ENCODE measurements around the gene MEPCE.
"Not testable (repeated sequence)": the region's sequence is repeated elsewhere in the genome, so short reads cannot be mapped to it uniquely, and the experiment has no call there.

The MEPCE gene

GRCh38 chr7:100429637-100430492, at the start of gene MEPCE:
Gene MEPCE (plus strand): TSS chr7:100429831. CDS start chr7:100430019, 188 bp downstream.
- Histone ChIP-seq H3K27ac (peak within 1 kb of the TSS; percentile 100), H3K4me3 (peak within 1 kb of the TSS; percentile 97), H3K9ac (ENCODE audit: insufficient read length) (peak within 1 kb of the TSS; percentile 100), H3K9me3 (ENCODE audit: low read depth, low read length) (peaks cover 2% of the 10 kb centered on the region; the same call in 1 of the 2 replicates), H3K36me3 (ENCODE audit: insufficient read depth, low read length) (peaks cover 39% of the 10 kb centered on the region)
- DNase-seq (ENCODE audit: low read depth, low spot score), result peak; percentile 81
- TF ChIP-seq FOXP2 (optimal IDR thresholded peaks at IDR 0.05; ENCODE audit: control extremely low read depth, extremely low read length, insufficient read depth) (no peak), POLR2AphosphoS5 (IDR thresholded peaks at IDR 0.05; ENCODE audit: borderline replicate concordance, low read depth, low read length) (peak; percentile 54)

GRCh38 chr7:100380196-100380595, 49.4 kb upstream of the MEPCE start:
- Histone ChIP-seq H3K27ac (no peak overlapping the region), H3K36me3 (ENCODE audit: insufficient read depth, low read length) (no peaks in the 10 kb centered on the region), H3K4me3 (no peak overlapping the region), H3K9me3 (ENCODE audit: low read depth, low read length) (no peaks in the 10 kb centered on the region), H3K9ac (ENCODE audit: insufficient read length) (no peak overlapping the region)
- DNase-seq (ENCODE audit: low read depth, low spot score), result no peak
- no peak for TF ChIP-seq FOXP2 (optimal IDR thresholded peaks at IDR 0.05; ENCODE audit: control extremely low read depth, extremely low read length, insufficient read depth)
- no peak for TF ChIP-seq POLR2AphosphoS5 (IDR thresholded peaks at IDR 0.05; ENCODE audit: borderline replicate concordance, low read depth, low read length)
- TF ChIP-seq EZH2 (IDR thresholded peaks at IDR 0.05), result no peak

GRCh38 chr7:100381531-100382233, 47.9 kb upstream of the MEPCE start:
- H3K9me3 ChIP-seq (ENCODE audit: low read depth, low read length); H3K27ac ChIP-seq; H3K4me3 ChIP-seq; H3K36me3 ChIP-seq (ENCODE audit: insufficient read depth, low read length); H3K9ac ChIP-seq (ENCODE audit: insufficient read length); DNase-seq (ENCODE audit: low read depth, low spot score): not testable (repeated sequence)

GRCh38 chr7:100382234-100382853, 47.3 kb upstream of the MEPCE start:
- not testable (repeated sequence) for H3K36me3 ChIP-seq (ENCODE audit: insufficient read depth, low read length); H3K4me3 ChIP-seq; H3K9me3 ChIP-seq (ENCODE audit: low read depth, low read length); DNase-seq (ENCODE audit: low read depth, low spot score); H3K27ac ChIP-seq; H3K9ac ChIP-seq (ENCODE audit: insufficient read length)

GRCh38 chr7:100384628-100385294, 44.9 kb upstream of the MEPCE start:
- no peak for DNase-seq (ENCODE audit: low read depth, low spot score)

GRCh38 chr7:100386940-100387339, 42.7 kb upstream of the MEPCE start:
- H3K9me3 ChIP-seq (ENCODE audit: low read depth, low read length), result no peaks in the 10 kb centered on the region
- DNase-seq (ENCODE audit: low read depth, low spot score), result no peak
- TF ChIP-seq POLR2AphosphoS5 (IDR thresholded peaks at IDR 0.05; ENCODE audit: borderline replicate concordance, low read depth, low read length) (no peak), FOXP2 (optimal IDR thresholded peaks at IDR 0.05; ENCODE audit: control extremely low read depth, extremely low read length, insufficient read depth) (no peak), EZH2 (IDR thresholded peaks at IDR 0.05) (no peak)
- no peak overlapping the region for H3K9ac ChIP-seq (ENCODE audit: insufficient read length)
- no peaks in the 10 kb centered on the region for H3K36me3 ChIP-seq (ENCODE audit: insufficient read depth, low read length)
- no peak overlapping the region; the same call in 1 of the 2 replicates for H3K27ac ChIP-seq
- no peak overlapping the region for H3K4me3 ChIP-seq

More at GRCh38 chr7:100384628-100385294, 44.9 kb upstream of the MEPCE start:
- Histone ChIP-seq H3K9me3 (ENCODE audit: low read depth, low read length) (no peaks in the 10 kb centered on the region), H3K9ac (ENCODE audit: insufficient read length) (no peak overlapping the region), H3K27ac (peak overlapping the region; percentile 2; the same call in 1 of the 2 replicates), H3K36me3 (ENCODE audit: insufficient read depth, low read length) (no peaks in the 10 kb centered on the region), H3K4me3 (no peak overlapping the region)
- TF ChIP-seq EZH2 (IDR thresholded peaks at IDR 0.05), result no peak
- no peak for TF ChIP-seq FOXP2 (optimal IDR thresholded peaks at IDR 0.05; ENCODE audit: control extremely low read depth, extremely low read length, insufficient read depth)
- TF ChIP-seq POLR2AphosphoS5 (IDR thresholded peaks at IDR 0.05; ENCODE audit: borderline replicate concordance, low read depth, low read length), result no peak

GRCh38 chr7:100387695-100388094, 41.9 kb upstream of the MEPCE start:
- no peak for TF ChIP-seq POLR2AphosphoS5 (IDR thresholded peaks at IDR 0.05; ENCODE audit: borderline replicate concordance, low read depth, low read length)
- TF ChIP-seq FOXP2 (optimal IDR thresholded peaks at IDR 0.05; ENCODE audit: control extremely low read depth, extremely low read length, insufficient read depth), result no peak
- no peak for TF ChIP-seq EZH2 (IDR thresholded peaks at IDR 0.05)
- Histone ChIP-seq H3K4me3 (peak overlapping the region; percentile 33), H3K36me3 (ENCODE audit: insufficient read depth, low read length) (no peaks in the 10 kb centered on the region), H3K27ac (peak overlapping the region; percentile 72; the same call in 1 of the 2 replicates), H3K9me3 (ENCODE audit: low read depth, low read length) (no peaks in the 10 kb centered on the region), H3K9ac (ENCODE audit: insufficient read length) (peak overlapping the region; percentile 49)
- peak; percentile 77 for DNase-seq (ENCODE audit: low read depth, low spot score)
